HG02870 (cell line): ENCODE data around the gene RABGAP1L.

ENCODE experiments used
- ATAC-seq: cut with Tn5 transposase; IDR thresholded peaks from one replicate; pipeline ENCODE4 v1.9.1; 2021; ENCODE audit warnings: mild to moderate bottlenecking, moderate library complexity; ENCODE audit not compliant: unreplicated experiment

The RABGAP1L gene

DNA sequence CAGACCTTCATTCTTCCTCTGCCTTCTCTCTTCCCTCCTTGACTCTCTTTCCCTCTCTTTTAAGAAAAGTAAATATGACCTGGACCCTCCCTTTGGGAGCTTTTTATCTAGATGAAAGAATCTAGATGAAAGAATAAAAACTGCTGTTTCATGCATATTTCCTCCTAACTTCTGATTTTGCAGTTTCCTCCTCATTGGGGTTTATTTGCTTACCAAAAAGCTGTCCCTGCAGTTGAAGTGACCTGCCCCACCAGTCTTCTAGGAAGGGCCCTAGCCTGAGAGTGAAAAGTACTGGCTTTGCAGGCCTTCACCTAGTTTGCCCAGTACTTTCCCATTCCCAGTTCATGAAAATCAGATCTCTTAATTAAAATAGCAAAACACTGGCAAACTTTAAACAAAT lies 812.1 kb downstream of the RABGAP1L start:
- no peak for ATAC-seq

DNA sequence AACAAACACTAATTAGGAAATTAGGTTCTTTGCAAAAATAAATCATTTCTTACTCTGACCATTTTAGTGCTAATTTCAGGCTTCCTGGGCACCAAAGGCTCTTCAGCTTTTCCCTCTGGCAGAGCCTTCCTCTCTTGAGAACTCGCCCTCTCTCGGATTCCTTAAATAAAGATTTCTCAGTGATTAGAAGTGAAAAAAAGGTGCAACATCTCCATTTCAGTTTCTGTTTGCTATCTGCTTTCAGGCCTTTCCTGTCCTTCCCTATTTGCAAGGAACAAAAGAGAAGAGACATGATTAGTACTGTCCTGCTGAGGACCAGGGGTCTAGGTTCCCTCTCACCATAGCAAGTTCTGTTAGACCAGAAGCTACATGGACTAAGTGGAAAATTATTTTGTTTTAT lies 812.6 kb downstream of the RABGAP1L start:
- ATAC-seq: no peak

DNA sequence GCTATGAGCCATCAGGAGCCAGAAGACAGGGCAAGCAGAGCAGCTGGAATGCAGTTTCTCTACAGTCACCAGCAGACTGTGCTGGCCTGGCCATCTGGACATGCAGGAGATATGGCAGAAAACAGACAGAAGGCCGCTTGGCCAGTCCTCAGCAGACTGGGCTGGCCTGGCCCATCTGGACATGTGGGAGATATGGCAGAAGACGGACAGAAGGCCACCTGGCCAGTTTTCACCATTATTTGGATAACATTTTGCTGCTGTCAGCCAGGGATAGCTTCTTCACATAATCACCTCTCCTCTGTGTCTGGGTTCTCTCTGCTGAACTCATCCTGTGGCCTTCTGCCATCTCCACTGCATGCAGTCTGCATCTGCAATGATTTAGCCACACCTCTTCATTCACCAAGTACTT lies 815.4 kb downstream of the RABGAP1L start:
- ATAC-seq: no peak

DNA sequence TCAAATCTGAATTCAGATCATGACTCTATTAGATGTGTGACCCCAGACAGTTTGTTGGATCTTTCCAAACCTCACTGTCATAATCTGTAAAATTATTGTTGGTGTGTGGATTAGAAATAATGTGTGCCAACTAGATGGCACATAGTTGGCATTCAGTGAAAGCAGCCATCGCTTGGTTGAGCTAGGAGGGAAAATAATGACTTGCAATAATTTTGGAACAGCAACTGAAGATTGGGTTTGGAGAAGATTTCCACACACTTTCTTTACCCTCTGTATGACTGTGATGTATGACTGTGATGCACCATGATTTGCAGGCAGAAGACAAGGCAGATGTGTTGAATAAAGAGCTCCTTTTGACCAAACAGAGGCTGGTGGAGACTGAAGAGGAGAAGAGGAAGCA lies 816.4 kb downstream of the RABGAP1L start:
- ATAC-seq: no peak

DNA sequence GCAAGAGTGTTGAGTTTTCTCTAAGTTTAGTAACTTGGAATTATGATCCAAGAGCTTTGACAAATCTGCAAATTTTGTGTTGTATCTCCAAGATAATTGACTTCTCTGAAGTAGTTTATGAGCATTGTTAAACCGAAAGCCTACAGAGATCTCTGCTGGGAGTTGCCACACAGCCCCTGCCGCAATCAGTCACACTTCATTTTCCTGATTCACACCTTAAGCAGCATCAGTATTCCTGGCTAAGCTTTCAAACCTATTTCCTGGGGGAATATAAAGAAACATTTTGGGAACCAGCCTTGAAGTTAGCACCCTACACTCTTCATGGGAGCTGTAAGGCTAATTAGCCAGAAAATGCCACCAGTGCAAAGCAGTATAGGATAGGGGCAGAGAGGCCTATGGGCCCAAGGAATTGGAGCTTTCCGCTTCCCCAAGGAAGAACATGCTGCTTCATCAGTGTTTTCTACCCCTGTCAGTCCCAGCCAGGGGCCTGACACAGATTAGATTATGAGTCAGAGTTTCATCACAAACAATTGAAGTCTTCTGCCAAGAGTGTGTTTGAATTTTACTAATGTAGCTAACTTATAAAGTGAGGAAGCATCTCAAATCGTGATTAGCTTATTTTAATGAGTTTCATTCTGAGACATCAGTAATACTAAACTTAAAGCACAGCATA lies 817.3 kb downstream of the RABGAP1L start:
- no peak for ATAC-seq

DNA sequence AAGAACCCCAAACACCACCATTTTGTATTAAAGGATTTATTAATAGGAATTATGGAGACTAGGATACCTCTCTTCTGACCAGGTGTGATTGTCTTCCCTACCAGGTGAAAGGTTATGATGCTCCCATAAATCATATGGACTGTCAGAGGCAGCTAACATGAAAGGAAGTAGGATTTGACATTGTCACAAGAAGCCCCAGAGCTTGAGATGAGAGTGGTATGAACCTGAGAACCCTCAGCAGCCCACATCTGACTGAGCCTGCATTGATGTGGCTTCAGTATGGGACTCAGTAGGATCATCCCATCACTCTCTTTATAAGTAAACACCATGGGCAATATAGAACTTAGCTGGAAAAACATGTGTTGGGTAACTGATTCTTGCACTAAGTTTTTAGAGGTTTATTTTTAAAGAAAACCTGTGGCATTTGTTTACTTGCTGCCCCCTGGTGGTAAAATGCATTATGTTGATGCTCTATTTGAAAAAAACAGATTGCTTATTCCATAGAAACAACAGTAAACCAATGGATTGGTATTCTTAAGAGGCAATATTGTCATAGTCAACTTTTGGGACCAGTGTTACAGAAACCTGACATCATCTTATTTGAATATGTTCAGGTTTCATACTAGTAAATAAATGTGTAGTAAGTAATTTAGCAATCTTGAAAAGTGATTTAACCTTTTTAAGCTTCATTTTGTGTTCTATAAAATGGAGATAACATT lies 823.8 kb downstream of the RABGAP1L start:
- no peak for ATAC-seq

DNA sequence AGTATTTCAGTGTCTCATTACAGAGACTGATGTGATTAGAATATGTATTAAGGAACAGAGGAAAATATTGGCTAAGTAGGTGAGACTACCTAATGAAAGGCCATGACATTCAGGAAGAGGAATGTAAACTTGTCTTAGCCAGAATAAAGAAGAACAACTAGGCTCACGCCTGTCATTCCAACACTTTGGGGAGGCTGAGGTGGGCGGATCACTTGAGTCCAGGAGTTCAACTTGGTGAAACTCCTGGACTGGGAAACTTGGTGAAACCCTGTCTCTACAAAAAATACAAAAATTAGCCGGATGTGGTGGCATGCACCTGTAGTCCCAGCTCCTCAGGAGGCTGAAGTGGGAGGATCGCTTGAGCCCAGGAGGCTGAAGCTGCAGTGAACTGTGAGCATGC lies 825.6 kb downstream of the RABGAP1L start:
- no peak for ATAC-seq

DNA sequence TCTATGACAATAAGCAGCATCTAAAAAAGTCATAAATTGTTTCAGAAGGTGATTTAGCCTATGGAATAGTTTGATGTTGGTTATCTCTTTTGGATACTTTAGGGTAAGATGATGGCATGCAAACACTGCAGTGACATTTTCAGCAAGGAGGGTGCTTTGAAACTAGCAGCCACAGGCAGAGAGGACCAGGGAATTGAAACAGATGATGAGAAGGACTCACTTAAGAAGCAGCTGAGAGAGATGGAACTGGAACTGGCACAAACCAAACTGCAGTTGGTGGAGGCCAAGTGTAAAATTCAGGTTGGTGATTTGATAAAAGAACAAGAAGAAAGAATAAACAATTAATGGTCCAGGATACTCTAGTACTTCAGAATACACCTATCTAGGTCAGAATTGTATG lies 829.2 kb downstream of the RABGAP1L start:
- no peak for ATAC-seq

DNA sequence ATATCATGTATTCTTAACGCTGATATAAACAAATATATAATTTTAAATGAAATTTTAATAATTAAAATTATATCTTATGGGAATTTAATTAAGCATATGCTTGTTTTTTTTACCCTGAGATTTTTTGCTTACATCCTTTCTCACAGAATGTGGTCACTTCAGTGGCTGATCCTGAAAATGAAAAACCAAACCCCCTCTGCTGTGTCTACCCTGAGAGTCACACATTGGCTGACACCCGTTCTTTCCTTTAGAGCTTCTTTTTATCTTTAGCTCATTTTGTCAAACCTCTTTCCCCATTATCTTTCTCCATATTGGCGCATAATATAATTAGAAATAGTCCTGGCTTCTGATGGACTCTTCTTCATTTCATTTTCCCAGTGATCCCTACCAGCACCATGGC lies 829.7 kb downstream of the RABGAP1L start:
- peak; percentile 74 for ATAC-seq

DNA sequence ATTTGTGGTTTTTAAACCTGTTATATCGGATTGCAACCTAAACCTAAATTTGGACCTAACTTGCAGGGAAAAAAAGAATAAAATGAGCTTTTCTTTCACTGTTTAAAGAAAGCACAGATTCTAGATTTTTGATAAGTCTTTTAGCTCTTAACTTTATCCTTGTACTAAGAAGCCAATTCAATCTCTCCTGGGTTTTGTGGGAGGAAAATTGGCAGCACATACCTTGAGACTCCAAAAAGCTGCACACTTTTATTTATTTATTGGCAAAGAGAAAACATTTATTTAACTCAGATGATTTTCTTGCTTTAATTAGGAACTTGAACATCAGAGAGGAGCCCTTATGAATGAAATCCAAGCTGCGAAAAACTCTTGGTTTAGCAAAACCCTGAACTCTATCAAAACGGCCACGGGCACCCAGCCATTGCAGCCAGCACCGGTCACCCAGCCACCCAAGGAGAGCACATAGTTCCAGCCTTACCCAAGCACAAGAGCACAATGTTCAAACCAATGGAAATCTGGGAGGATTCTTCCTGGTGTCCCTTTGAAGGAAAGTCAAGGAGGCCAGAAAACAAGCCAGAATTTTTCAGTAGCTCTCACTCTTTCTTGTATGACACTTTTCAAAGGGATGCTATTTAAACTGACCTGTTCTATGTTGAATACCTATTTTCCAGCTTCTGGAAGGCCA lies 830.4 kb downstream of the RABGAP1L start:
- ATAC-seq: no peak

DNA sequence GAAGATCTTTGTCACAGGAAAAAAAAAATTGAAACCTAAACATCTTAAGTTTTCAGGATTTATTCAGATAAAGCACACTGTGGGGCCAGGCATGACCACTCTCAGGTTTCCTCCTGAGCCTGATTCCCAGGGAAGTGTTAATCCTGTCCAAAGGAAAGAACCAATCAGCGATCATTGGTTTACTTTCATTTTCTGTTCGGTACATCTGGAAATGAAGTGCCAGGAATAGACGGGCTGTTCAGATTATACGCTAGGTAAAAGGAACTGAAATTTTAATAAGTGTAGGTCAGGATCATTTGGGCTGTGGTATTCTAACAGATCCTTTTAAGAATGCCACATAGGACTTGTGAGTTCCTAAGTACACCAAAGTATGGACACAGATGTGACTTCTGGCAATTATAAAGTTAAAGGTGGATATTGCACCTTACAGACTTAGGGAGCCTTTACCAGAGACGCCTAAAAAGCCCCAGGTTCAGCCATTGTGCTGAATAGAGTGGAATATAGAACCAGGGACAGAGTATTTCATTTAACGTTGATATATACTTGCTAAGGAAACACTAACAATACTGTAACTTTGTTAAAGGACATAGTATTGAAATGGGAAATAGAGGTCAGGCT lies 831.2 kb downstream of the RABGAP1L start:
- ATAC-seq: no peak

DNA sequence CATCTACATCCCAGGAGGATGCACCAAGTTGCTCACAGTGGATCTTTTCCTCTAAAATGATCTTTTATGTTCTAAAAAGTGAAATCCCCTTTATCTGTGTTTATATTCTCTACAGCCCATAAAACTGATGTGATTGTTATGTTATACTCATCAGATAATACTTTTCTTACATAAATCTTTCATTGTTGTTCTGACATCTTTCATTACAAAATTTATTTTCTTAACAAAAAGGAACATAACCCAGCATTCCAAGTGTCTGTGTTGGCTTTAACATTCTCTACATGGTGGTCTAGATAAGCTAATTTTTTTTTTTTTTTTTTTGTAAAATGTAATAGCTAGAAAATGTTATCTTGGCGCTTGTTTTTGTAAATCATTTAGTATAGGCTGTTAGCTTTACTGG lies 832.2 kb downstream of the RABGAP1L start:
- no peak for ATAC-seq

DNA sequence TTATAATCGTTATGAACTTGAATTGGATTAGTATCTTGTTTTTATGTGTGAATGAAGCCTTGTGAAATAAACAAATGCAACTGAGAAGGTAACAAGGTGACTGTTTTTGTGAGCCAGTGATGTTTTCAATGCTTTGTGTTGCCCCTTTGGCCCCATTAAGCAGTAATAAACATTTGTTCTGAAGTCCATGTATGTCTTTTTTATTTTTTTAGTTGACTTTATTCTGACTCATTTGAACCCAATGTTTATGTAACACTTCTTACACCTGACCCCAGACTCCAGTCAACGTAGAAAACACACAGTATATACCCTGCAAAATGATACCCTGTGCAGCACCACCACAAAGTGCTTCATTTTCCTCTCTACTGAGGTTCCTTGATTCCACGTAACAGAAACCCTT lies 835.8 kb downstream of the RABGAP1L start:
- ATAC-seq: no peak

DNA sequence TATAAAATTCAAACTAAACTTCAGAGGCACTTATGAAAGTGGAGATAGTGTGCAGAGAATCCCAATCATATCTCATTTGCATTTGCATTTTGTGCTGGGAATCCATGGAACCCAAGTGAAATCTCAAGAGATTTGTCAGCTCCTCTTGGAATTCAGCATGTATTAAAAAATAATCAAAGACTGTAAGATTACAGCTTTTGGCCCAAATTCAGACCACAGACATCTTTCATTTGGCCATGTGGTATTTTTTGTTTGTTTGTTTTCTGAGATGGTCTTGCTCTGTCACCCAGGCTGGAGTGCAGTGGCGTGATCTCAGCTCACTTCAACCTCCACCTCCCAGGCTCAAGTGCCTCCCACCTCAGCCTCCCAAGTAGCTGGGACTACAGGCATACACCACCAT lies 836.6 kb downstream of the RABGAP1L start:
- ATAC-seq: no peak

DNA sequence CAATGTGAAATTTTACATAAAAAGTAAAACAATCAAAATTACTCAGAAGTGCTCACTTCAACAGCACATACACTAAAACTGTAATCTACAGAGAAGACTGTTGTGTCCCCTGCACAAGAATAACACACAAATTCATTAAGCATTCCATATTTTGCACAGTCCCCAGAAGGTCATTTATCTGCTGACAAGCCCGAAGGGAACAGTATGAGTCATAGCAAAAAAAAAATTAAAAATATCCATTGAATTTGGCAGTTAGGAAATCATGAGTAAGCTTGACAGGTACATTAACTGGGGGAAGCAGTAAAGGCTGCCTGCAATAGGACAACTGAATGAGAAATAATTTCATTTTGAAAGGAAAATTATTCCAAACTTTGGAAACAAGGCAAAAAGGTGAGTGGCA lies 837.2 kb downstream of the RABGAP1L start:
- no peak for ATAC-seq

DNA sequence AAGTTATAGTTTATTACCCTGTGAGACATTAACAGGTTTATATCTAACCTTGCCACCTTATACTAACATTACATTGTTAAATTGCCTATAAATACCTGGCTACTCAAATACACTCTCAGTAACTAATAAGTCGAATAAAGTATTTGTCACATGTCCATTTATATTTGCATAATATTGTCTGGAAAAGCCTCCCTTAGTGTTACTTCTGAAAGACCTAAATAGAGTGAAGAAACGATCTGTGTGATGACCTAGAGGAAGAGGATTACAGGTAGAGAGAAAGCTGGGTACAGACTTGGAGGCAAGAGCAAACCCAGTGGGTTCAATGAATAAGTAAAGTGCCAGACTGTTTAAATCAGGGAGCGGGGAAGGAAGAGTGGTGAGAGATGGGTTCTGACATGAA lies 837.7 kb downstream of the RABGAP1L start:
- ATAC-seq: no peak

DNA sequence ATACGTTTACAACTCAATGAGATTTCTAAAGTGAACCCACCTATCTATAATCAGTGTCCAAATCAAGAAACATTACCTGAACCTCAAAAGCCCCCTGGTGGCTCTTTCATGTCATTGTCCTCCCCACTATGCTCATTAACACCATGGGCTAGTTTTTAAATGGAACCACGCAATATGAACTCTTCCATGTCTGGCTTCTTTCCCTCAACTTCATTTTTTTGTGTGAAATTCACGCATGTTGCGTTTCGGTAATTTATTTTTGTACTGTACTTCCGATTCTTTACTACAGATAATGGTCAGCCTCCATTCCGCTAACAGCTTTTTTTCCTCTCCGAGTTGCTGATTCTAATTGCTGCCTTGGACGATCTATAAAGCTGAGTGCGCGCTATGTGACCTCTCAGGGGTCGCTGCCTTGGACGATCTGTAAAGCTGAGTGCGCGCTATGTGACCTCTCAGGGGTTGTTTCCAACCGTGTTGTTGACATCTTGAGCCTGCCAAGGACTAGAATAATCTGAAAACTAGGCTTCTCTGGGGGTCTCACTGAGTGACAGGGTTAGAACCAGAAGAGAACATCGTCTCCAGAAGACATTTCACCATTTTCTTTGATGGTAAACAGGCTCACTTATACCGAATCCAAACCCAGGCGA lies 839.4 kb downstream of the RABGAP1L start:
- no peak for ATAC-seq

DNA sequence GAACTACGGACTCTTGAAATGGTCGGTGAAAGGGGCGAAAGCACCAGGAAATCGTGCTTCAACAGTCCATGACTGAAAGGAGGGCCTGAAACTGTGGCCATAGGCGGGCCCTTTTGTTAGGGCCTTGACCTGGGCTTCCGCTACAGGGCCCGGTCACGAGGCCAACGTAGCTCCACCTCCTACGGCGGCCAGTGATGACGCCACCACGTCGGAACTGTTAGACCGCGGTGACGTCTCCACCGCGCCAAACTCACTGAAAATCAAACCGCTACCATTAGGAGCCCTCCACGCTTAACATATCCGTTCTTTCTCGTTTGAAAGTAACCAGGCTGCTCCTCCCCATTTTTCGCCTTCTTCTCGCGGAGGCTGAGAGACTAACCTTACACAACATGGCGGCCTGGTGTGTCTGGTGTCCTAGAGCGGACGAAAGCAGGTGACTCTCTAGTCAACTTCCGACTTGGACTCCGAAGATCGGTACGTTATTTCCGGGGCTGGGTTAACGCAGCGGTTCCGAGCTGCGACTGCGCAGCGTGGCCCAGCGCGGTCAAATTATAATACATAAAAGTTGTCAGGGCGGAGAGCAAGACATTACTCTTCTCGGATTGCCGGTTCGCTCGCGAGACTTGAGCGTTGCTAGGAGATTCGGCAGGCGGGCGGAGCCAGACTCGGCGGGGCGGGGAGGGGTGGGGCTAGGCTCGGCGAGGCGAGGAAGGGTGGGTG lies 840.1 kb downstream of the RABGAP1L start:
- peak; percentile 79 for ATAC-seq

DNA sequence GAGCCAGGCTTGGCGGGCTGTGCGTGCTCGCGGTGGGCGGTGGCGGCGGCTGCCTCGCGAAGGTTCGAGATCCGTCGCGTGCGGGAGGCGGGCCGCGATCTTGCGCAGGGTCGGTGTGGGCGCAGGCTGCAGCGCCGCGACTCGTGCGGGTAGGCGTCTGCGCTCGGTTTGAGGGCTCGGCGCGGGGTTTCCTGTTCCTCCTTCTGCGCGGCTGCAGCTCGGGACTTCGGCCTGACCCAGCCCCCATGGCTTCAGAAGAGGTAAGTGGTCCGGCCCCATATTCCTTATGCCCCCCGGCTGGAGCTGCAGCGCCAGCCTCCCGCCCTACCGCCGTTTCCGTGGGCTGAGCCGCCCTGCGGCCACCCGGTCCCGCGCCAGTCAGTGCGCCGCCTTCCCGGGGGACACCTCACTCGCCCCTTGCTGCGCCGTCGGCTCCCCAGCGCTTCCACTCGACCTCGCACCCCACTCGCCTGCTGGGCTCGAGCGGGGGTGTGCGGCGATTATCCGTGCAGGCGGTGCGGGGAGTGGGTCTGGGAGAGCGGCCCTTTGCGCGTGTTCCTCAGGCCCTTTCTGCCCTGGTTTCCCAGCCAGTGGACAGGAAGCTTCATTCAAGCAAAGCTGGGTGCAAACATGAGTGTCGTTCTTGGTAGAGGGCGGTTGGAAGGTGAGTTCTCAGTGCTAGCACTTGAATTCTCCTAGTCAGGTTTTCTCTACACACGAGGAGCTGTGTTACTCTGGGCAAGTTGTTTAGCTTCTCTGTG lies 840.8 kb downstream of the RABGAP1L start, which contains the start of gene CACYBP:
CACYBP (plus strand) TSS at position 12 of the 761 bp plus-strand sequence; CDS start at position 246, 234 bp downstream.
- no peak for ATAC-seq
